GM13976 (cell line): ENCODE results near the gene SLC9A8.

Source experiments
- DNase-seq: peaks from one replicate; pipeline ENCODE4 v3.0.0; 2012; ENCODE audit warnings: low spot score
- in situ Hi-C: fragments of 300-500 bp; cut with MboI; formaldehyde crosslinking; loops from one replicate; pipeline ENCODE4 v1.12.0; 2022; ENCODE audit warnings: low sequenced_read_pairs, mixed read lengths, inconsistent platforms; ENCODE audit not compliant: unreplicated experiment
- TF ChIP-seq, protein P1 (sequence below): IDR thresholded peaks from 2 replicates; pipeline ENCODE4 v1.5.1; 2012; ENCODE audit warnings: borderline replicate concordance, mild to moderate bottlenecking; ENCODE audit not compliant: insufficient read depth; ENCODE audit errors: extremely low read depth, missing control alignments, control extremely low read depth

Gene SLC9A8

DNA sequence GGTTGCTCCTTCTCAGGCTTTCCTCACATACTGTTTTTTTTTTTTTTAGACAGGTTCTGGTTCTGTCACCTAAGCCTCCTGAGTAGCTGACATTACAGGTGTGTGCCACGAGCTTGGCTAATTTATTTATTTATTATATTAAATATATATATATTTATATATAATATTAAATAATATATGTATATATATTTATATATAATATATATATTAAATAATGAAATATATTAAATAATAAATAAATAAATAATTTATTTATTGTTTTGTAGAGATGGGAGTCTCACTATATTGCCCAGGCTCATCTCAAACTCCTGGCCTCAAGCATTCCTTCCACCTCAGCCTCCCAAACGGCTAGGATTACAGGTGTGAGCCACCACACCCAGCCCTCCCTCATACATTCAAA, 28.3 kb upstream of the SLC9A8 start:
- in situ Hi-C loops = no loop called here
- no peak for DNase-seq
- TF ChIP-seq, protein P1, sequence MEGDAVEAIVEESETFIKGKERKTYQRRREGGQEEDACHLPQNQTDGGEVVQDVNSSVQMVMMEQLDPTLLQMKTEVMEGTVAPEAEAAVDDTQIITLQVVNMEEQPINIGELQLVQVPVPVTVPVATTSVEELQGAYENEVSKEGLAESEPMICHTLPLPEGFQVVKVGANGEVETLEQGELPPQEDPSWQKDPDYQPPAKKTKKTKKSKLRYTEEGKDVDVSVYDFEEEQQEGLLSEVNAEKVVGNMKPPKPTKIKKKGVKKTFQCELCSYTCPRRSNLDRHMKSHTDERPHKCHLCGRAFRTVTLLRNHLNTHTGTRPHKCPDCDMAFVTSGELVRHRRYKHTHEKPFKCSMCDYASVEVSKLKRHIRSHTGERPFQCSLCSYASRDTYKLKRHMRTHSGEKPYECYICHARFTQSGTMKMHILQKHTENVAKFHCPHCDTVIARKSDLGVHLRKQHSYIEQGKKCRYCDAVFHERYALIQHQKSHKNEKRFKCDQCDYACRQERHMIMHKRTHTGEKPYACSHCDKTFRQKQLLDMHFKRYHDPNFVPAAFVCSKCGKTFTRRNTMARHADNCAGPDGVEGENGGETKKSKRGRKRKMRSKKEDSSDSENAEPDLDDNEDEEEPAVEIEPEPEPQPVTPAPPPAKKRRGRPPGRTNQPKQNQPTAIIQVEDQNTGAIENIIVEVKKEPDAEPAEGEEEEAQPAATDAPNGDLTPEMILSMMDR = no peak

DNA sequence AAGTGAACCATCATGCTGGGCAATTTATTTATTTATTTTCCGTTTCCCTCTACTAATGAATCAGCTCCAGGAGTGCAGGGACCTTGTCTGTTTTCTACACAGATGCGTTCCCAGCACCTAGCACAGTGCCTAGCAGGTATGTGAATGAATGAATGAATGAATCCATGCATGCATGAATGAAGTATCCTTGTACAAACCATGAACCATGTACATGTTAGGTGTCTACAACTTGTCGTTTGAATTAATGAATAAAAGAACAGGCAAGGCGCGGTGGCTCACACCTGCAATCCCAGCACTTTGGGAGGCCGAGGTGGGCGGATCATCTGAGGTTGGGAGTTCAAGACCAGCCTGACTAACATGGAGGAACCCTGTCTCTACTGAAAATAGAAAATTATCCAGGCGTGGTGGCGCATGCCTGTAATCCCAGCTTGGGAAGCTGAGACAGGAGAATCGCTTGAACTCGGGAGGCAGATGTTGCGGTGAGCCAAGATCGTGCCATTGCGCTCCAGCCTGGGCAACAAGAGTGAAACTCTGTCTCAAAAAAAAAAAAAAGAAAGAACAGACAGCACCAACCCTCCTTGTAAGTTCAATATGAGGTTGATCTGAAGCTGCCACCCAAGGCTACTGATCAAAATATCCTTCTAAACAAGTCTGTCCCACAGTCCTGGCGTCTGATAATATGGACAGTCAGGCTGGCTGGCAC, 27.3 kb upstream of the SLC9A8 start:
- in situ Hi-C loops = no loop called here
- TF ChIP-seq, protein P1 = no peak
- no peak for DNase-seq

DNA sequence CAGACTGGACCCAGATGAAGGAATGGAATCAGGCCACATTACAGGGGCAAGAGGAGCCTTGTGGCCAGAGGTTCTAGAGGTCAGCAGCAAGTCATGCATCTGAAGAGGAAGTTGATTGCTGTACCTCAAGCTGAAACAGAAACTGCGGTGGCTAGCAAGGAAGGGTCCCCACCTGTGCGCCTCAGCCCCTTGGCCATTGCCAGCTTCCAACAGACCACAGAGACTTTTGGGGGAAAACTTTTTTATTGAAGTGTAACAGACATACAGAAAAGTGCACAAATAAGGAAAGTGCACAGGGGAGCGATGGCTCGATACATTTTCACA, 26.8 kb upstream of the SLC9A8 start:
- in situ Hi-C loops = no loop called here
- DNase-seq = peak; percentile 63
- TF ChIP-seq, protein P1 = no peak

DNA sequence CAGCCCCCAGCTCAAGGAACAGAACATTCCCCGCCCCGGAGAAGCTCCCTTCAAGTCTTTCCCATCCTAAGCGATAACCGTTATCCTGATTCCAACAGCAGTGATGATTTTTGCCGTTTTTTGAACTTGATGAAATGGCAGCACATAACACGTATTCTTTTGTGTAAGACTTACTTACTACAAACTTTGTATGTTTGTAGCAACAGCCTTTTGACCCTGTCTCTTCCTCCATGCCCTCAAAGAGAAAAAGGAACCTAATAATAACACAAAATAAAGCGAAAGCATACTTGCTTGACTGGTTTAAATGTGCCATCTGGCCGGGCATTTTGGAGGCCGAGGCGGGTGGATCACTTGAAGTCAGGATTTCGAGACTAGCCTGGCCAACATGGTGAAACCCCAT, 26.4 kb upstream of the SLC9A8 start:
- TF ChIP-seq, protein P1 = no peak
- in situ Hi-C loops = no loop called here
- DNase-seq = no peak

DNA sequence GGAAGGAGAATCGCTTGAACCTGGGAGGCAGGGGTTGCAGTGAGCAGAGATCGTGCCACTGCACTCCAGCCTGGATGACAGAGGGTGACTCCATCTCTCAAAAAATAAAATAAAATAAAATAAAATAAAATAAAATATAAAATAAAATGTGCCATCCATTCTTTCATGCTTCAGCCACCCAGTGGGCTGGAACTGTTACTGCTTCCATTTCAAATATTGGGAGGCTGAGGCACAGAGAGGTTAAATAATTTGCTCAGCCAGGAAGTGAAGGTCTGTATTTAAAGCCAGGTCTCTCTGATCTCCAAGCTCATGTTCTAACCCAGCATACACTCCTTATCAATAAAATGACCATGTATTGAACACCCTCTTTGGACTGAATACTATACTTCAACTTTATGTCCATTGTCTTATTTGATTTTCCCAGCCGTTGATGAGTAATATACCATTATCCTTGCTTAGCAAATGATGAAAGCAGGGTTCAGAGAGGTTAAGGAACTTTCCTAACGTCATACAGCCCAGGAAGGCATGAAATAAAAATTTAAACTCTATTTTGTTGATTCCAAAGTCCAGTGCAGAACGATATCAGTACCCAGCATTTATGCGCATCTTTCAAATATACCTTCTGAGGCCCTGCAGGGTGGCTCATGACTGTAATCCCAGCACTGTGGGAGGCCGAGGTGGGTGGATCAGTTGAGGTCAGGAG, 25.8 kb upstream of the SLC9A8 start:
- no peak for DNase-seq
- in situ Hi-C loops = no loop called here
- TF ChIP-seq, protein P1 = no peak

DNA sequence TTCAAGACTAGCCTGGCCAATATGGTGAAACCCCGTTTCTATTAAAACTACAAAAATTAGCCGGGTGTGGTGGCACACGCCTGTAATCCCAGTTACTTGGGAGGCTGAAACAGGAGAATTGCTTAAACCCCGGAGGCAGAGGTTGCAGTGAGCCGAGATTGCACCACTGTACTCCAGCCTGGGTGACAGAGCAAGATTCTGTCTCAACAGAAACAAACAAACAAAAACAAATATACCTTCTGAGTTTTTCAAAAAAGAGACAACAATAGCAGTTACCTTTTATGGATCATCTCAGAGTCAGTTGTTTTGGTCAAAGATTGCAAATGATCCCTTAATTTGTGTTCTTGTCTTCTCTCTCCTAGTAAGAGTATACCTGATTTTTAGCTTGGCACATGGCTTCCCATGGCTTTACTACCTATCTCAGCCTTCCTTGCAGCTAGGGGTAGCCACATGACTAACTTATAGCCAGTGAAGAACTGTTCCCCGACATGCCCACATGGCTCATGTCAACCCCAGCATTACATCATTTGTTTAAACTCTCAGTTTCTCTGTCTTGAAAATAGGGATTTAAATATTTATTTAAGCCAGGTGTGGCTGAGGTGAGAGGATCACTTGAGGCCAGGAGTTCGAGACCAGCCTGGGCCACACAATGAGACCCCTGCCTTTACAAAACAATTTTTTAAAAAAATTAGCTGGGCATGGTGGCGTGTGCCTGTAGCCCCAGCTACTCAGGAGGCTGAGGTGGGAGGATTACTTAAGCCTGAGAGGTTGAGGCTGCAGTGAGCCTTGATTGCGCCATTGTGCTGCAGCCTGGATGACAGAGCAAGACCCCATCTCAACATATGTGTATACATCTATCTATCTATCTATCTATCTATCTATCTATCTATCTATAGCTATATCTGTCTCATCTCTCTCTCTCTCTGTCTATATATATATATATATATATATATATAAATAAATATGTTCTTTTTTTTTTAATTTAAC, 25.0 kb upstream of the SLC9A8 start:
- TF ChIP-seq, protein P1 = no peak
- in situ Hi-C loops = no loop called here
- no peak for DNase-seq
